H9 (cell line): Measurements from ENCODE around the gene LBX2. TPM values are rescaled to one million over a fixed set of nuclear protein-coding genes. Genes with fewer than 3 reads are reported as not detected.

Source experiments
- DNase-seq: peaks from one replicate; pipeline ENCODE4 v3.0.0-alpha.2; 2017
- H2AFZ ChIP-seq: one replicate; pipeline ENCODE4 v1.6.1; 2013; ENCODE audit warnings: mild to moderate bottlenecking, low read length, control low read depth, moderate library complexity
- H2AK5ac ChIP-seq: 2 replicates; pipeline ENCODE4 v1.6.1; 2013; ENCODE audit warnings: low read length, control low read depth, mixed read lengths; ENCODE audit not compliant: insufficient read length
- H2BK120ac ChIP-seq: one replicate; pipeline ENCODE4 v1.6.1; 2013; ENCODE audit warnings: low read depth, mild to moderate bottlenecking, low read length, control low read depth, inconsistent platforms; ENCODE audit not compliant: poor library complexity, severe bottlenecking
- H2BK12ac ChIP-seq: 2 replicates; pipeline ENCODE4 v1.6.1; 2013; ENCODE audit warnings: low read length, control low read depth, mixed read lengths, low read depth; ENCODE audit not compliant: insufficient read length
- H2BK15ac ChIP-seq: 2 replicates; pipeline ENCODE4 v1.6.1; 2013; ENCODE audit warnings: low read depth, low read length, control low read depth
- H2BK20ac ChIP-seq: one replicate; pipeline ENCODE4 v1.6.1; 2013; ENCODE audit warnings: low read depth, mild to moderate bottlenecking, low read length, control low read depth, inconsistent platforms; ENCODE audit not compliant: poor library complexity, severe bottlenecking
- H2BK5ac ChIP-seq: 2 replicates; pipeline ENCODE4 v1.6.1; 2013; ENCODE audit warnings: low read length, control low read depth, mixed read lengths; ENCODE audit not compliant: insufficient read length
- H3K14ac ChIP-seq: 2 replicates; pipeline ENCODE4 v1.6.1; 2013; ENCODE audit warnings: low read length, control low read depth; ENCODE audit not compliant: insufficient read depth
- H3K18ac ChIP-seq: 2 replicates; pipeline ENCODE4 v1.6.1; 2013; ENCODE audit warnings: low read depth, mild to moderate bottlenecking, mixed read lengths, low read length, control low read depth; ENCODE audit not compliant: insufficient read length
- H3K23ac ChIP-seq: 2 replicates; pipeline ENCODE4 v1.6.1; 2013; ENCODE audit warnings: low read length, control low read depth, mixed read lengths, low read depth; ENCODE audit not compliant: insufficient read length
- H3K23me2 ChIP-seq: 2 replicates; pipeline ENCODE4 v1.6.1; 2013; ENCODE audit warnings: low read depth, mild to moderate bottlenecking, mixed read lengths, low read length, control low read depth; ENCODE audit not compliant: insufficient read length, poor library complexity, severe bottlenecking
- H3K27ac ChIP-seq: 2 replicates; pipeline ENCODE4 v1.5.1; 2013; ENCODE audit warnings: low read length, control low read depth, mixed read lengths, low read depth; ENCODE audit not compliant: insufficient read length
- H3K27me3 ChIP-seq: 2 replicates; pipeline ENCODE4 v1.6.1; 2013; ENCODE audit warnings: low read length, control low read depth, inconsistent platforms; ENCODE audit not compliant: insufficient read depth
- H3K4ac ChIP-seq: 2 replicates; pipeline ENCODE4 v1.6.1; 2013; ENCODE audit warnings: low read depth, mild to moderate bottlenecking, control low read depth, inconsistent platforms, low read length, moderate library complexity
- H3K4me1 ChIP-seq: 2 replicates; pipeline ENCODE4 v1.6.1; 2013; ENCODE audit warnings: low read length, control low read depth, inconsistent platforms; ENCODE audit not compliant: insufficient read depth
- H3K4me2 ChIP-seq: 2 replicates; pipeline ENCODE4 v1.6.1; 2013; ENCODE audit warnings: low read length, control low read depth, mixed read lengths; ENCODE audit not compliant: insufficient read length, insufficient read depth
- H3K56ac ChIP-seq: 2 replicates; pipeline ENCODE4 v1.6.1; 2013; ENCODE audit warnings: low read depth, mild to moderate bottlenecking, mixed read lengths, low read length, control low read depth; ENCODE audit not compliant: insufficient read length
- H3K79me1 ChIP-seq: 2 replicates; pipeline ENCODE4 v1.6.1; 2013; ENCODE audit warnings: low read depth, mild to moderate bottlenecking, moderate library complexity, low read length, control low read depth, inconsistent platforms; ENCODE audit not compliant: insufficient read depth, poor library complexity, severe bottlenecking
- H3K79me2 ChIP-seq: 2 replicates; pipeline ENCODE4 v1.6.1; 2013; ENCODE audit warnings: low read length, control low read depth, inconsistent platforms; ENCODE audit not compliant: insufficient read depth
- H3K9ac ChIP-seq: 2 replicates; pipeline ENCODE4 v1.6.1; 2013; ENCODE audit warnings: low read length, control low read depth, mixed read lengths; ENCODE audit not compliant: insufficient read length; ENCODE audit errors: extremely low read depth
- H3K9me3 ChIP-seq: one replicate; pipeline ENCODE4 v1.6.1; 2013; ENCODE audit warnings: low read depth, low read length, inconsistent platforms; ENCODE audit not compliant: control insufficient read depth
- H3T11ph ChIP-seq: one replicate; pipeline ENCODE4 v1.6.1; 2013; ENCODE audit warnings: mild to moderate bottlenecking, low read length, control low read depth, inconsistent platforms
- H4K20me1 ChIP-seq: one replicate; pipeline ENCODE4 v1.6.1; 2013; ENCODE audit not compliant: control insufficient read depth, insufficient read length, insufficient read depth
- H4K5ac ChIP-seq: 2 replicates; pipeline ENCODE4 v1.6.1; 2013; ENCODE audit warnings: low read depth, mild to moderate bottlenecking, mixed read lengths, low read length, control low read depth; ENCODE audit not compliant: insufficient read length
- H4K8ac ChIP-seq: replicated peaks from 2 replicates; pipeline ENCODE4 v1.6.1; 2013; ENCODE audit warnings: low read length, control low read depth, mixed read lengths, low read depth; ENCODE audit not compliant: insufficient read length
- H4K91ac ChIP-seq: 2 replicates; pipeline ENCODE4 v1.6.1; 2013; ENCODE audit warnings: low read depth, mild to moderate bottlenecking, moderate library complexity, mixed read lengths, low read length, control low read depth; ENCODE audit not compliant: insufficient read length
- H3K27ac Mint-ChIP-seq, 3 experiments: 2 replicates in 2 of 3; 3 replicates in 1 of 3; pipeline ENCODE4 v1.8.0; 2020 to 2021; ENCODE audit warnings: mixed read lengths in 3 of 3, mild to moderate bottlenecking in 1 of 3, moderate library complexity in 1 of 3
- H3K27me3 Mint-ChIP-seq: 2 replicates; pipeline ENCODE4 v1.8.0; 2021; ENCODE audit warnings: low read depth, mild to moderate bottlenecking, moderate library complexity, mixed read lengths
- H3K36me3 Mint-ChIP-seq, 3 experiments: 2 replicates in 2 of 3; 3 replicates in 1 of 3; pipeline ENCODE4 v1.8.0; 2020 to 2021; ENCODE audit warnings: low read depth in 3 of 3, mixed read lengths in 3 of 3; ENCODE audit not compliant: insufficient read depth in 1 of 3
- H3K4me1 Mint-ChIP-seq, 2 experiments: 2 replicates each; pipeline ENCODE4 v1.8.0; 2020; ENCODE audit warnings: mixed read lengths in 2 of 2
- H3K4me3 Mint-ChIP-seq, 2 experiments: 2 replicates in 1 of 2; 3 replicates in 1 of 2; pipeline ENCODE4 v1.8.0; 2020 to 2021; ENCODE audit warnings: mild to moderate bottlenecking in 2 of 2, mixed read lengths in 2 of 2, moderate library complexity in 1 of 2
- H3K9me3 Mint-ChIP-seq, 2 experiments: 2 replicates in 1 of 2; 3 replicates in 1 of 2; pipeline ENCODE4 v1.8.0; 2020; ENCODE audit warnings: mild to moderate bottlenecking in 2 of 2, mixed read lengths in 2 of 2, moderate library complexity in 1 of 2
- WGBS: extraction: QIAGEN DNeasy Blood & Tissue Kit; methylation state at CpG from one replicate; pipeline ENCODE4 v1.1.7; 2013; ENCODE audit warnings: missing lambda C conversion rate, low lambda C conversion rate, mixed read lengths; ENCODE audit not compliant: insufficient read length; ENCODE audit errors: extremely low coverage; 5-methylcytosine and 5-hydroxymethylcytosine counted together
- total RNA-seq: library from RNA; stranded (reverse); gene quantifications from 2 replicates; pipeline ENCODE4 v1.2.1, GENCODE V29; 2021
- TF ChIP-seq, protein P1 (sequence below): fragments of 200-600 bp; sonication (generic); conservative IDR thresholded peaks from 3 replicates; pipeline ENCODE4 v1.8.0; 2021; ENCODE audit warnings: antibody characterized with exemption, mild to moderate bottlenecking

Gene LBX2
- total RNA-seq, 1 experiment from 2014 or later, result 1.1 TPM

DNA sequence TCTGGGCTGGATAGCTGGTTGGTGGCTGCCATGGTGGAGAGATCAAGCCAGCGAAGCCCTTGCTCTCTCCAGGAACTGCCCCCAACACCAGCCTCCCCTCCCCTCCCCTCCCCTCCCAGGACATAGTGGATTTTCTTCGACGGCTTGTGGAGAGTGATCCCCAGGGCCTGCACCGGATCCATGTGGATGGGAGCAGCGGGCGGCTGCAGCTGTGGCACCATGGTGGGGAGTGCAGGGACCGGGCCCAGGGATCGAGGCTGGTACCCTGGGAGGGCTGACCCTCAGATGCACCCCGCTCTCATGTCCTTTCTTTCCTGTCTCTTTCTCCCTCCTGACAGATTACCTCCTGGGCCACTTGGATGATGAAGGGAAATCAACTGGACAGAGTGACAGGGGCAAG, 9.5 kb downstream of the LBX2 start:
- no peak overlapping the region for H3K27ac Mint-ChIP-seq
- no peak overlapping the region for H4K8ac ChIP-seq
- H2AFZ ChIP-seq, result no peak overlapping the region
- H3K4me2 ChIP-seq, result no peak overlapping the region
- no peak overlapping the region for H4K91ac ChIP-seq
- no peaks in the 10 kb centered on the region for H3K23me2 ChIP-seq
- no peak overlapping the region for H2BK120ac ChIP-seq
- no peak overlapping the region for H3K27ac ChIP-seq
- no peaks in the 10 kb centered on the region for H4K20me1 ChIP-seq
- H3K4me3 Mint-ChIP-seq, result no peak overlapping the region
- no peak overlapping the region for H2BK20ac ChIP-seq
- peaks cover 28 to 67% (median 62%) of the 10 kb centered on the region in 3 experiments for H3K36me3 Mint-ChIP-seq
- H3K79me1 ChIP-seq, result no peaks in the 10 kb centered on the region
- H3K4me1 Mint-ChIP-seq, result no peaks in the 10 kb centered on the region
- H3K4me1 ChIP-seq, result no peaks in the 10 kb centered on the region
- no peaks in the 10 kb centered on the region for H3K79me2 ChIP-seq
- H3K4ac ChIP-seq, result no peak overlapping the region
- peaks cover 6% of the 10 kb centered on the region for H3K27me3 Mint-ChIP-seq
- TF ChIP-seq, protein P1, sequence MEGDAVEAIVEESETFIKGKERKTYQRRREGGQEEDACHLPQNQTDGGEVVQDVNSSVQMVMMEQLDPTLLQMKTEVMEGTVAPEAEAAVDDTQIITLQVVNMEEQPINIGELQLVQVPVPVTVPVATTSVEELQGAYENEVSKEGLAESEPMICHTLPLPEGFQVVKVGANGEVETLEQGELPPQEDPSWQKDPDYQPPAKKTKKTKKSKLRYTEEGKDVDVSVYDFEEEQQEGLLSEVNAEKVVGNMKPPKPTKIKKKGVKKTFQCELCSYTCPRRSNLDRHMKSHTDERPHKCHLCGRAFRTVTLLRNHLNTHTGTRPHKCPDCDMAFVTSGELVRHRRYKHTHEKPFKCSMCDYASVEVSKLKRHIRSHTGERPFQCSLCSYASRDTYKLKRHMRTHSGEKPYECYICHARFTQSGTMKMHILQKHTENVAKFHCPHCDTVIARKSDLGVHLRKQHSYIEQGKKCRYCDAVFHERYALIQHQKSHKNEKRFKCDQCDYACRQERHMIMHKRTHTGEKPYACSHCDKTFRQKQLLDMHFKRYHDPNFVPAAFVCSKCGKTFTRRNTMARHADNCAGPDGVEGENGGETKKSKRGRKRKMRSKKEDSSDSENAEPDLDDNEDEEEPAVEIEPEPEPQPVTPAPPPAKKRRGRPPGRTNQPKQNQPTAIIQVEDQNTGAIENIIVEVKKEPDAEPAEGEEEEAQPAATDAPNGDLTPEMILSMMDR, result no peak
- no peak overlapping the region for H2AK5ac ChIP-seq
- H3K9ac ChIP-seq, result no peak overlapping the region
- no peak overlapping the region for H2BK12ac ChIP-seq
- no peak overlapping the region for H2BK5ac ChIP-seq
- H3K56ac ChIP-seq, result no peak overlapping the region
- no peak overlapping the region for H3K18ac ChIP-seq
- no peak for DNase-seq
- H3K23ac ChIP-seq, result no peak overlapping the region
- no peak overlapping the region for H3T11ph ChIP-seq
- H2BK15ac ChIP-seq, result no peak overlapping the region
- no peaks in the 10 kb centered on the region for H3K9me3 ChIP-seq
- H4K5ac ChIP-seq, result no peak overlapping the region
- H3K9me3 Mint-ChIP-seq, result no peaks in the 10 kb centered on the region
- no peaks in the 10 kb centered on the region; the same call in 1 of the 2 replicates for H3K27me3 ChIP-seq
- WGBS, result no CpG with 5 or more reads among the region's 9 CpGs
- H3K14ac ChIP-seq, result no peak overlapping the region
